ENCODE measurements around the gene MIS18BP1. TPM values are rescaled to one million over a fixed set of nuclear protein-coding genes. Genes with fewer than 3 reads are reported as not detected.

The MIS18BP1 gene
- total RNA-seq, 1 experiment from 2014 or later = 38.4 TPM

DNA sequence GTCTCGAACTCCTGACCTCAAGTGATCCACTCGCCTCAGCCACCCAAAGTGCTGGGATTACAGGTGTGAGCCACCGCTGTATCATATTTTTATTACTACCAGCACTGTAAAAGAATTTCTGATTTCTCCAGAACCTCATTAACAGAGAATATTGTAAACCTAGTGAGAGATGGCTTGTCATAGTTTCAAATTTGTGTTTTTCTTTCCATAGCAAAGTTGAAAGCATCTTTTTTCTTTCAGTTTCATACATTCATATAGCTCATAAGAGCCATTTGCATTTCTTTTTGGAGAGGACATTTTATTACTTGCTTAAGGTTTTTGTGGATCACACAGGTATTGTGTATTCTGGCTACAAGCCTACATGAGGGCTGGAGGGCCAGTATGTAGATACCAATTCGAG is 58.0 kb downstream of the MIS18BP1 start:
- BruUV-seq (replicated peaks) = no TSS peak
- ChIA-PET POLR2A (no interaction called here), CTCF (no interaction called here)
- Mint-ChIP-seq H3K4me1 (ENCODE audit: low read depth, unreplicated experiment) (no peaks in the 10 kb centered on the region), H3K36me3 (ENCODE audit: insufficient read depth, unreplicated experiment) (peaks cover 7% of the 10 kb centered on the region), H3K4me3 (ENCODE audit: unreplicated experiment) (no peak overlapping the region), H3K27ac (ENCODE audit: unreplicated experiment) (no peak overlapping the region), H3K27me3 (ENCODE audit: insufficient read depth, unreplicated experiment) (no peaks in the 10 kb centered on the region), H3K9me3 (ENCODE audit: unreplicated experiment) (no peaks in the 10 kb centered on the region)
- intact Hi-C loops (cut with micrococcal nuclease; ENCODE audit: unreplicated experiment) = no loop called here
- Histone ChIP-seq H3K4me3 (ENCODE audit: low read depth, low read length) (no peak overlapping the region), H3K4me1 (no peaks in the 10 kb centered on the region), H3K9me3 (no peaks in the 10 kb centered on the region), H3K36me3 (ENCODE audit: control insufficient read depth, insufficient read depth, low read length) (no peaks in the 10 kb centered on the region), H3K27me3 (replicated peaks; ENCODE audit: control insufficient read depth, insufficient read depth, low read length) (no peaks in the 10 kb centered on the region)
- DNase-seq = no peak
- TF ChIP-seq, protein P1, sequence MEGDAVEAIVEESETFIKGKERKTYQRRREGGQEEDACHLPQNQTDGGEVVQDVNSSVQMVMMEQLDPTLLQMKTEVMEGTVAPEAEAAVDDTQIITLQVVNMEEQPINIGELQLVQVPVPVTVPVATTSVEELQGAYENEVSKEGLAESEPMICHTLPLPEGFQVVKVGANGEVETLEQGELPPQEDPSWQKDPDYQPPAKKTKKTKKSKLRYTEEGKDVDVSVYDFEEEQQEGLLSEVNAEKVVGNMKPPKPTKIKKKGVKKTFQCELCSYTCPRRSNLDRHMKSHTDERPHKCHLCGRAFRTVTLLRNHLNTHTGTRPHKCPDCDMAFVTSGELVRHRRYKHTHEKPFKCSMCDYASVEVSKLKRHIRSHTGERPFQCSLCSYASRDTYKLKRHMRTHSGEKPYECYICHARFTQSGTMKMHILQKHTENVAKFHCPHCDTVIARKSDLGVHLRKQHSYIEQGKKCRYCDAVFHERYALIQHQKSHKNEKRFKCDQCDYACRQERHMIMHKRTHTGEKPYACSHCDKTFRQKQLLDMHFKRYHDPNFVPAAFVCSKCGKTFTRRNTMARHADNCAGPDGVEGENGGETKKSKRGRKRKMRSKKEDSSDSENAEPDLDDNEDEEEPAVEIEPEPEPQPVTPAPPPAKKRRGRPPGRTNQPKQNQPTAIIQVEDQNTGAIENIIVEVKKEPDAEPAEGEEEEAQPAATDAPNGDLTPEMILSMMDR (IDR thresholded peaks at IDR 0.05; ENCODE audit: insufficient read depth in 1 of 2, low read depth in 1 of 2, low read length in 1 of 2, severe bottlenecking in 1 of 2, unreplicated experiment in 1 of 2) = no peak

GRCh38 chr14:45185100-45185814 is 67.7 kb downstream of the MIS18BP1 start:
- Mint-ChIP-seq H3K27ac (ENCODE audit: unreplicated experiment) (no peak overlapping the region), H3K9me3 (ENCODE audit: unreplicated experiment) (no peaks in the 10 kb centered on the region), H3K4me1 (ENCODE audit: low read depth, unreplicated experiment) (no peaks in the 10 kb centered on the region), H3K36me3 (ENCODE audit: insufficient read depth, unreplicated experiment) (no peaks in the 10 kb centered on the region), H3K27me3 (ENCODE audit: insufficient read depth, unreplicated experiment) (no peaks in the 10 kb centered on the region), H3K4me3 (ENCODE audit: unreplicated experiment) (no peak overlapping the region)
- POLR2A ChIA-PET = no interaction called here
- intact Hi-C loops (cut with micrococcal nuclease; ENCODE audit: unreplicated experiment) = no loop called here
- H3K36me3 ChIP-seq (ENCODE audit: control insufficient read depth, insufficient read depth, low read length) = no peaks in the 10 kb centered on the region
- no peaks in the 10 kb centered on the region for H3K27me3 ChIP-seq (replicated peaks; ENCODE audit: control insufficient read depth, insufficient read depth, low read length)
- H3K4me3 ChIP-seq (ENCODE audit: low read depth, low read length) = no peak overlapping the region
- no peaks in the 10 kb centered on the region for H3K9me3 ChIP-seq
- H3K4me1 ChIP-seq = no peaks in the 10 kb centered on the region
- BruUV-seq (replicated peaks) = no TSS peak
- CTCF ChIA-PET = no interaction called here
- no peak for DNase-seq
- TF ChIP-seq, protein P1 (IDR thresholded peaks at IDR 0.05; ENCODE audit: insufficient read depth in 1 of 2, low read depth in 1 of 2, low read length in 1 of 2, severe bottlenecking in 1 of 2, unreplicated experiment in 1 of 2) = no peak

DNA sequence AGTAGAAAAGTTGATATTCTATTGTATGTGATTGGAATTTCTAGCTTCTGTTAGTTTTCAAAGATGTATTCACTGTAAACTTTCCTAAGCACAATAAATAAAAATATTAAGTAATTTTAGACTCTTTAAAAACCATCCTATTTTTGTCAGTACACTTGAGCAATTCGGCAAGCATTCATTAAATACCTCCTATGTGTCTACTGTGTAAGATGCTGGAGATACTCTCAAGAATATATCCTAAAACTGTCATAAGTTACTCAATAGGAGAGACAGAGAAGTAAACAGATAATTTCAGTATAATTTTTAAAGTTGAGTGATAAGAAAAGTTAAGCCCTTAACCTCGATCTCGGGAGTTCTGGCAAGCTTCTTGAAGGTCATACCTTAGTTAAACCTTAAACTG is 71.2 kb downstream of the MIS18BP1 start:
- no peak overlapping the region for H3K4me3 ChIP-seq (ENCODE audit: low read depth, low read length)
- Mint-ChIP-seq H3K27ac (ENCODE audit: unreplicated experiment) (no peak overlapping the region), H3K27me3 (ENCODE audit: insufficient read depth, unreplicated experiment) (no peaks in the 10 kb centered on the region), H3K4me3 (ENCODE audit: unreplicated experiment) (no peak overlapping the region), H3K9me3 (ENCODE audit: unreplicated experiment) (no peaks in the 10 kb centered on the region), H3K4me1 (ENCODE audit: low read depth, unreplicated experiment) (no peaks in the 10 kb centered on the region), H3K36me3 (ENCODE audit: insufficient read depth, unreplicated experiment) (no peaks in the 10 kb centered on the region)
- intact Hi-C loops (cut with micrococcal nuclease; ENCODE audit: unreplicated experiment) = no loop called here
- no peaks in the 10 kb centered on the region for H3K9me3 ChIP-seq
- H3K4me1 ChIP-seq = no peaks in the 10 kb centered on the region
- TF ChIP-seq, protein P1 (IDR thresholded peaks at IDR 0.05; ENCODE audit: insufficient read depth in 1 of 2, low read depth in 1 of 2, low read length in 1 of 2, severe bottlenecking in 1 of 2, unreplicated experiment in 1 of 2) = no peak
- BruUV-seq (replicated peaks) = no TSS peak
- H3K36me3 ChIP-seq (ENCODE audit: control insufficient read depth, insufficient read depth, low read length) = no peaks in the 10 kb centered on the region
- POLR2A ChIA-PET = no interaction called here
- no peak for DNase-seq
- CTCF ChIA-PET = no interaction called here
- H3K27me3 ChIP-seq (replicated peaks; ENCODE audit: control insufficient read depth, insufficient read depth, low read length) = no peaks in the 10 kb centered on the region
